ENCODE results near the gene GLIS1. TPM values are rescaled to one million over a fixed set of nuclear protein-coding genes. Genes with fewer than 3 reads are reported as not detected.

GLIS1 gene
- total RNA-seq, 1 experiment from 2014 or later = 0.24 TPM

GRCh38 chr1:53541263-53541625, 197.7 kb downstream of the GLIS1 start (continued):
- TF ChIP-seq NFE2L1 (CRISPR knock-in tag; IDR thresholded peaks at IDR 0.05) (no peak), NFYB (CRISPR knock-in tag; conservative IDR thresholded peaks at IDR 0.05; ENCODE audit: low read depth) (no peak), ZNF416 (CRISPR knock-in tag; IDR thresholded peaks at IDR 0.05) (no peak), MAX (CRISPR knock-in tag; IDR thresholded peaks at IDR 0.05) (no peak), RELA (CRISPR knock-in tag; IDR thresholded peaks at IDR 0.05; ENCODE audit: borderline replicate concordance) (no peak), SP1 (CRISPR knock-in tag; conservative IDR thresholded peaks at IDR 0.05) (no peak), ZNF317 (CRISPR knock-in tag; IDR thresholded peaks at IDR 0.05; ENCODE audit: borderline replicate concordance, low read depth) (no peak)
- TF ChIP-seq, protein P1, sequence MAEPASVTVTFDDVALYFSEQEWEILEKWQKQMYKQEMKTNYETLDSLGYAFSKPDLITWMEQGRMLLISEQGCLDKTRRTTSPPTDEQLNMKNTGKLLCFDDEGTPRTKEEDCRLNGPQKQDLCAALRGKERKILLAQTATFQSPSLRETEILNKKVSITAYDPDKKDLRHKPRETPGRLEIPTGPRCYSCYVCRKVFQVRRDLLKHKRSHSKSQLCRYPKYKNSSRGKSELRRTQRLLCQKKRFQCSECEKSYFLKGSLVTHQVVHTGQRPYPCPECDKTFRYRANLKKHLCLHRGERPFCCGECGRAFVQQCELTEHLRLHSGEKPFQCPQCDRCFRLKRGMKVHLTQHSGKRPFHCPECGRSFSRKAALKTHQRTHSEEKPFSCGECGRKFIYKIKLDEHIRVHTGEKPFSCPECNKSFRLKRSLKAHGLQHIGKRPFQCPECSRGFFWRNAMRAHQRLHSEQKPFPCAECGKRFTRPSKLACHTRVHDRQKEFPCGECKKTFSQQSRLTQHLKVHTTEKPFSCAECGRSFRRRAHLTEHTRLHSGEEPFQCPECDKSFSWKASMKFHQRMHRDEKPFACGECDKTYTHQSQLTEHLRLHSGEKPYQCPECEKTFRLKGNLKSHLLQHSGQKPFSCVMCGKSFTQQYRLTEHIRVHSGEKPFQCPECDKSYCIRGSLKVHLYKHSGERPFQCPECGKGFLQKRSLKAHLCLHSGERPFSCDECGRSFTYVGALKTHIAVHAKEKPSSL (CRISPR knock-in tag; conservative IDR thresholded peaks at IDR 0.05) = no peak
- TF ChIP-seq, protein P2, sequence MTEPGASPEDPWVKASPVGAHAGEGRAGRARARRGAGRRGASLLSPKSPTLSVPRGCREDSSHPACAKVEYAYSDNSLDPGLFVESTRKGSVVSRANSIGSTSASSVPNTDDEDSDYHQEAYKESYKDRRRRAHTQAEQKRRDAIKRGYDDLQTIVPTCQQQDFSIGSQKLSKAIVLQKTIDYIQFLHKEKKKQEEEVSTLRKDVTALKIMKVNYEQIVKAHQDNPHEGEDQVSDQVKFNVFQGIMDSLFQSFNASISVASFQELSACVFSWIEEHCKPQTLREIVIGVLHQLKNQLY (CRISPR knock-in tag; IDR thresholded peaks at IDR 0.05) = no peak
- TF ChIP-seq, protein P3, sequence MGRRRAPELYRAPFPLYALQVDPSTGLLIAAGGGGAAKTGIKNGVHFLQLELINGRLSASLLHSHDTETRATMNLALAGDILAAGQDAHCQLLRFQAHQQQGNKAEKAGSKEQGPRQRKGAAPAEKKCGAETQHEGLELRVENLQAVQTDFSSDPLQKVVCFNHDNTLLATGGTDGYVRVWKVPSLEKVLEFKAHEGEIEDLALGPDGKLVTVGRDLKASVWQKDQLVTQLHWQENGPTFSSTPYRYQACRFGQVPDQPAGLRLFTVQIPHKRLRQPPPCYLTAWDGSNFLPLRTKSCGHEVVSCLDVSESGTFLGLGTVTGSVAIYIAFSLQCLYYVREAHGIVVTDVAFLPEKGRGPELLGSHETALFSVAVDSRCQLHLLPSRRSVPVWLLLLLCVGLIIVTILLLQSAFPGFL (CRISPR knock-in tag; IDR thresholded peaks at IDR 0.05; ENCODE audit: borderline replicate concordance) = no peak

- Mint-ChIP-seq H3K4me3 (no peak overlapping the region), H3K27ac (no peak overlapping the region), H3K27me3 (ENCODE audit: low read depth) (no peaks in the 10 kb centered on the region), H3K9me3 (no peaks in the 10 kb centered on the region), H3K4me1 (no peaks in the 10 kb centered on the region; the same call in 1 of the 2 replicates), H3K36me3 (no peaks in the 10 kb centered on the region)
- no peak for ATAC-seq
- POLR2A ChIA-PET = no interaction called here
- TF ChIP-seq, protein P4, sequence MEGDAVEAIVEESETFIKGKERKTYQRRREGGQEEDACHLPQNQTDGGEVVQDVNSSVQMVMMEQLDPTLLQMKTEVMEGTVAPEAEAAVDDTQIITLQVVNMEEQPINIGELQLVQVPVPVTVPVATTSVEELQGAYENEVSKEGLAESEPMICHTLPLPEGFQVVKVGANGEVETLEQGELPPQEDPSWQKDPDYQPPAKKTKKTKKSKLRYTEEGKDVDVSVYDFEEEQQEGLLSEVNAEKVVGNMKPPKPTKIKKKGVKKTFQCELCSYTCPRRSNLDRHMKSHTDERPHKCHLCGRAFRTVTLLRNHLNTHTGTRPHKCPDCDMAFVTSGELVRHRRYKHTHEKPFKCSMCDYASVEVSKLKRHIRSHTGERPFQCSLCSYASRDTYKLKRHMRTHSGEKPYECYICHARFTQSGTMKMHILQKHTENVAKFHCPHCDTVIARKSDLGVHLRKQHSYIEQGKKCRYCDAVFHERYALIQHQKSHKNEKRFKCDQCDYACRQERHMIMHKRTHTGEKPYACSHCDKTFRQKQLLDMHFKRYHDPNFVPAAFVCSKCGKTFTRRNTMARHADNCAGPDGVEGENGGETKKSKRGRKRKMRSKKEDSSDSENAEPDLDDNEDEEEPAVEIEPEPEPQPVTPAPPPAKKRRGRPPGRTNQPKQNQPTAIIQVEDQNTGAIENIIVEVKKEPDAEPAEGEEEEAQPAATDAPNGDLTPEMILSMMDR (IDR thresholded peaks at IDR 0.05) = no peak
- TF ChIP-seq ZBTB21 (CRISPR knock-in tag; IDR thresholded peaks at IDR 0.05; ENCODE audit: borderline replicate concordance) = no peak
- TF ChIP-seq, protein P1 (CRISPR knock-in tag; conservative IDR thresholded peaks at IDR 0.05) = no peak
- no peak for TF ChIP-seq KAT7 (CRISPR knock-in tag; IDR thresholded peaks at IDR 0.05; ENCODE audit: borderline replicate concordance)
- TF ChIP-seq FOXJ3 (CRISPR knock-in tag; IDR thresholded peaks at IDR 0.05; ENCODE audit: borderline replicate concordance) = no peak
- TF ChIP-seq, protein P5, sequence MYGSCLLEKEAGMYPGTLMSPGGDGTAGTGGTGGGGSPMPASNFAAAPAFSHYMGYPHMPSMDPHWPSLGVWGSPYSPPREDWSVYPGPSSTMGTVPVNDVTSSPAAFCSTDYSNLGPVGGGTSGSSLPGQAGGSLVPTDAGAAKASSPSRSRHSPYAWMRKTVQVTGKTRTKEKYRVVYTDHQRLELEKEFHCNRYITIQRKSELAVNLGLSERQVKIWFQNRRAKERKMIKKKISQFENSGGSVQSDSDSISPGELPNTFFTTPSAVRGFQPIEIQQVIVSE (CRISPR knock-in tag; IDR thresholded peaks at IDR 0.05; ENCODE audit: borderline replicate concordance) = no peak
- TF ChIP-seq TEAD4 (CRISPR knock-in tag; IDR thresholded peaks at IDR 0.05) = no peak
- no peak for TF ChIP-seq EMX1 (CRISPR knock-in tag; IDR thresholded peaks at IDR 0.05)
- TF ChIP-seq SP1 (CRISPR knock-in tag; conservative IDR thresholded peaks at IDR 0.05) = no peak
- TF ChIP-seq ZNF121 (CRISPR knock-in tag; IDR thresholded peaks at IDR 0.05) = no peak
- TF ChIP-seq ZNF416 (CRISPR knock-in tag; IDR thresholded peaks at IDR 0.05) = no peak
- no peak for TF ChIP-seq GABPB1 (CRISPR knock-in tag; IDR thresholded peaks at IDR 0.05)
- TF ChIP-seq ZNF423 (CRISPR knock-in tag; IDR thresholded peaks at IDR 0.05) = no peak
- no peak for TF ChIP-seq STAT6 (CRISPR knock-in tag; conservative IDR thresholded peaks at IDR 0.05; ENCODE audit: low read depth)
- no peak for DNase-seq (ENCODE audit: low spot score)
- CTCF ChIA-PET = interaction anchor here (1.0 to 3.0 kb wide), 8 partner anchors 12 to 141 kb away, joined by 3 to 28 read pairs (median 6); no protein-coding TSS in a partner anchor
Observed at GRCh38 chr1:53540604-53541262, 198.2 kb downstream of the GLIS1 start.
